HG02840 (cell line): Measurements from ENCODE around the gene UNC13B.

Source experiments
- ATAC-seq: cut with Tn5 transposase; IDR thresholded peaks from one replicate; pipeline ENCODE4 v1.9.1; 2021; ENCODE audit warnings: mild to moderate bottlenecking, moderate library complexity, moderate number of reproducible peaks; ENCODE audit not compliant: unreplicated experiment, low FRiP score

The UNC13B gene

DNA sequence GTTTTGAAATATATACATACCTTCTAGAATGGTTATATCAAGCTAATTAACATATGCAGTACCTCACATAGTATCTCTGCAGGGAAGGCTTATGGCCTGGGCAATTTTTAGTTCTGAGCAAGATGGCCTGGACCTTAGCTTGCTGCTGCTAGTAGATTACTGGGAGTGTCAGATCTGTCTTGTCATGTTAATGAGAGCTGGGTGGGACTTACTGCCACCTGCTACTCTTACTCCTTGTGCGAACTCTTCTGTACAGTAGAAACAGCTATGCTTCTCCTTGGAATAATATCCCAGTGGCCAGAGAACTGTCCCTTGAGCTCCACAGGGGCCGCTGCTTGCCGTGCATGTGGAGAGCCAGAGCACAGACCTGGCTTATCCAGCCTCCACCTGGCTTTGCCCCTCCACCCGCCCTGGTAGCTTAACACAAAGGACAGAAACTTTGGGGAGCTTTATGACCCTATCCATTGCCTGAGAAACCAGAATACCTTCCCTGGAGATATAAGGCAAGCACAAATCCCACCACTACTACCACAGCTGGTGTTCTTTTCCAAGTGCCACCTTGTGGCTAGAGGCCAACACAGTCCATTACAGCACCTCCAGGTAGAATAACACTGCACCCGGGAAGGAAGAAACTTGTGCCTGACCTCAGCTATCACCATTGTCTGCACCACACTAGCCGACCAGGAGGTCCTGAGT, 253.7 kb downstream of the UNC13B start:
- no peak for ATAC-seq

DNA sequence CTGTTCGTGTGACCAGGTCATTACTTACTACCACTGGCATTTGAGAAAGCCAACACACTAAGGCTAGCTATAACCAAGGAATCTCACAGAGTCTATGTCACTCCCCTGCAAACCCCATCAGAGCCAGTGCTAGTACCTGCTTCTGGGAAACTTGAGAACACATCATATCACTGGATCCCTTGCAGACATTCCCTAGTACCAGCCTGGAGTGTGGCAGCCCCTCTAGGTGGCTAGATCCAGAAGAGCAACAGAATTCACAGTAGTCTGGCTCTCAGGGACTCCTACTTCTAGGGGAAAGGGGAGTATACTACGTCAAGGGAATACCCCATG, 254.3 kb downstream of the UNC13B start:
- ATAC-seq = no peak

DNA sequence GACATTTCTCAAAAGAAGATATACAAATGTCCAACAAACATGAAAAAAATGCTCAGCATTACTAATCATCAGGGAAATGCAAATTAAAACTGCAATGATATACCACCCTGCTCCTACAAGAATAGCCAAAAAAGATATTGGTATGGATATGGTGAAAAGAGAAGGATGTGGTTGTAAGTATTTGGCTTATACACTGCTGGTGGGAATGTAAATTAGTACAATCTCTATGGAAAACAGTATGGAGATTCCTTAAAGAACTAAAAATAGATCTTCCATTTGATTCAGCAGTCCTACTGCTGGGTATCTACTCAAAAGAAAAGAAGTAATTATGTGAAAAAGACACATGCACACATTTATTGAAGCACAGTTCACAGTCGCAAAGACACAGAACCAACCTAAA, 260.5 kb downstream of the UNC13B start:
- ATAC-seq = no peak

DNA sequence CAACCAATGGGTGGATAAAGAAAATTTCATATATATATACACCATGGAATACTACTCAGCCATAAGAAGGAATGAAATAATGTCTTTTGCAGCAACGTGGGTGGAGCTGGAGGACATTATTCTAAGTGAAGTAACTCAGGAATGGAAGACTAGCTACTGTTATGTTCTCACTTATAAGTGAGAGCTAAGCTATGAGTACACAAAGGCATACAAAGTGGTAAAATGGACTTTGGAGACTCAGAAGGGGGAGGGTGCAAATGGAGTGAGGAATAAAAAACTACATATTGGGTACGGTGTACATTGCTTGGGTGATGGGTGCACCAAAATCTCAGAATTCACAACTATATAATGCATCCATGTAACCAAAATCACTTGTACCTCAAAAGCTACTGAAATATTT, 260.9 kb downstream of the UNC13B start:
- ATAC-seq = no peak

GRCh38 chr9:35423499-35423898, 261.7 kb downstream of the UNC13B start:
- ATAC-seq = no peak

DNA sequence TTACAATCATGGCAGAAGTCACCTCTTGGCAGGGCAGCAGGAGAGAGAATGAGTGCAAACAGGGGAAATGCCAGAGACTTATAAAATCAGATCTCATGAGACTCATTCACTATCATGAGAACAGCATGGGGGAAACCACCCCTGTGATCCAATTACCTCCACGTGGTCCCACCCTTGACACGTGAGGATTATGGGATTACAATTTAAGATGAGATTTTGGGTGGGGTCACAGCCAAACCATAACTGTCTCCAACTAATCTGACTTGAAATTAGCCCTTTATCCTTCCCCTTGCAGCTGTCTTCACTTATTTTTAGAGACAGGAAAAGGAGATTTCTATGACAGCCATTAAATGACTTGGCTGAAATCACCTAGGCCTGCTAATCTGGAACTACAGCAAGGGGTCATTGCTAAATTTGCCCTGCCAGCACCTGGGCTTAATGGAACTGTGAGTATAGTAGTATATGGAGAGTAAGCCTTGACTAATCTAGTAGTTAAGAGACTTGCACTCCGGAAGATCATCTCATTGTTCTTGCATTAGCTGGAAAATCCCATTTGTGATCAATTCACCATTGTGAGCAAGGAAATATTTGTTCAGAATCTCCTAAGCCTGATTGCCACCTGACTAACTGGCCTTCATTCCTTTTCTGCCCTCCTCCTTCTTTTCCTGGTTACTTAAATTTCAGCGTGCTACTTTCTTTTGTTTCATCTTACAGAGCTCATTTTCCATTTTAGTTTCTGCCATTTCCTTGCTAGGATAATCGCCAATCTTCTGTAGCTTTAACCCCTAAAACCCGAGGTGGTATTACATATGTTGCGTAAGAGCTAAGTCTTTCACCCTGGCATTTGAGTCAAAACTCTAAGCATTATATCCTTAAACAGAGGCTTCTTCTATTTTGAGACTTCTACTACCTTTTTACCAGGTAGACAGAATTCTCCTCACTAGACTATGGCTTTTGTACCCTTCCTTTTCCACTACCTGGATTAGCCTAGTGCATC, 262.8 kb downstream of the UNC13B start:
- ATAC-seq = no peak

- no peak for ATAC-seq
Measured at GRCh38 chr9:35426627-35427026, 264.8 kb downstream of the UNC13B start.

GRCh38 chr9:35431467-35431866, 269.7 kb downstream of the UNC13B start:
- ATAC-seq = no peak

- ATAC-seq = no peak
Measured at GRCh38 chr9:35432076-35432475, 270.3 kb downstream of the UNC13B start.

- ATAC-seq = no peak
Measured at GRCh38 chr9:35436933-35437332, 275.1 kb downstream of the UNC13B start.

GRCh38 chr9:35446012-35446411, 284.2 kb downstream of the UNC13B start:
- no peak for ATAC-seq

DNA sequence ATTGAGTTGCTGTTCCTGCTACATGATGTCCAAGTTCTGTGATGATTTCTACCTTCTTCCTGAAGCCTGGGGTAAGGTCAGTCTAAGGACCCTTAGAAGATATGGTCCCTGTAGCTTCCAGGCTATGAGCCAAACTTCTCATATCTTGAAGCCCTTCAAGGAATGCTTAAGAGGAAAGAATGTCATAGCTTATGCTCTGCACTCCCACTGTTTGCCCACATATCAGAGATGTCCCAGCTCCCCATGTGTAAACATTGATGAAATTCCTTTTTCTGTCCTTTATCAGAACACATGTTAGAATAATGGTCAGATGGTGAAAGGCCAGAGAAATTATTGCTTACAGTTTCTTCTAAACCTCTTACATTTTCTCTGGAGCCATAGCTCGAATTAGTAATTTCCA, 286.7 kb downstream of the UNC13B start:
- no peak for ATAC-seq

GRCh38 chr9:35452481-35452880, 290.7 kb downstream of the UNC13B start:
- ATAC-seq = no peak

- no peak for ATAC-seq
Measured at GRCh38 chr9:35453786-35454185, 292.0 kb downstream of the UNC13B start.
